ENCODE data around the gene ADCYAP1R1. TPM values are rescaled to one million over a fixed set of nuclear protein-coding genes. Genes with fewer than 3 reads are reported as not detected.

Gene ADCYAP1R1
- total and polyA plus RNA-seq, 2 of the 8 experiments (the other 6 are each of a cell fraction or from before 2014, with no cell fraction given): 14.4 to 14.6 TPM

DNA sequence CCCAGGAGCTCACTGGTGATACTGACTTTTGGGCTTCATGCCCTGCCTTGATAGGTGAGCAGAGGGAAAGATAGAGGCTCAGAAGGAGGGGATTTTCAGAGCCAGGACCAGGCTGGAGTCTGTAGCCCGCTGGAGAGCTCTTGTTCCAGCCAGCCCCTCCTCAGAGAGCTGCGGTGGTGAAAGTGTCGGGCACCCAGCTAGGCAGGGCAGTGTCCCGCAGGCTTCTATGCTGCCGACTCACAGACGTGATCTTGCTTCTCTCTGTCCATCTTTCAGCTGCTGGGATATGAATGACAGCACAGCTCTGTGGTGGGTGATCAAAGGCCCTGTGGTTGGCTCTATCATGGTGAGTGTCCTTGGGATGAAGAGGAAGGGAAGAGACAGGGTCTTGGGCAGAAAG is 35.2 kb downstream of the ADCYAP1R1 start (continued):
- TF ChIP-seq, protein P1, sequence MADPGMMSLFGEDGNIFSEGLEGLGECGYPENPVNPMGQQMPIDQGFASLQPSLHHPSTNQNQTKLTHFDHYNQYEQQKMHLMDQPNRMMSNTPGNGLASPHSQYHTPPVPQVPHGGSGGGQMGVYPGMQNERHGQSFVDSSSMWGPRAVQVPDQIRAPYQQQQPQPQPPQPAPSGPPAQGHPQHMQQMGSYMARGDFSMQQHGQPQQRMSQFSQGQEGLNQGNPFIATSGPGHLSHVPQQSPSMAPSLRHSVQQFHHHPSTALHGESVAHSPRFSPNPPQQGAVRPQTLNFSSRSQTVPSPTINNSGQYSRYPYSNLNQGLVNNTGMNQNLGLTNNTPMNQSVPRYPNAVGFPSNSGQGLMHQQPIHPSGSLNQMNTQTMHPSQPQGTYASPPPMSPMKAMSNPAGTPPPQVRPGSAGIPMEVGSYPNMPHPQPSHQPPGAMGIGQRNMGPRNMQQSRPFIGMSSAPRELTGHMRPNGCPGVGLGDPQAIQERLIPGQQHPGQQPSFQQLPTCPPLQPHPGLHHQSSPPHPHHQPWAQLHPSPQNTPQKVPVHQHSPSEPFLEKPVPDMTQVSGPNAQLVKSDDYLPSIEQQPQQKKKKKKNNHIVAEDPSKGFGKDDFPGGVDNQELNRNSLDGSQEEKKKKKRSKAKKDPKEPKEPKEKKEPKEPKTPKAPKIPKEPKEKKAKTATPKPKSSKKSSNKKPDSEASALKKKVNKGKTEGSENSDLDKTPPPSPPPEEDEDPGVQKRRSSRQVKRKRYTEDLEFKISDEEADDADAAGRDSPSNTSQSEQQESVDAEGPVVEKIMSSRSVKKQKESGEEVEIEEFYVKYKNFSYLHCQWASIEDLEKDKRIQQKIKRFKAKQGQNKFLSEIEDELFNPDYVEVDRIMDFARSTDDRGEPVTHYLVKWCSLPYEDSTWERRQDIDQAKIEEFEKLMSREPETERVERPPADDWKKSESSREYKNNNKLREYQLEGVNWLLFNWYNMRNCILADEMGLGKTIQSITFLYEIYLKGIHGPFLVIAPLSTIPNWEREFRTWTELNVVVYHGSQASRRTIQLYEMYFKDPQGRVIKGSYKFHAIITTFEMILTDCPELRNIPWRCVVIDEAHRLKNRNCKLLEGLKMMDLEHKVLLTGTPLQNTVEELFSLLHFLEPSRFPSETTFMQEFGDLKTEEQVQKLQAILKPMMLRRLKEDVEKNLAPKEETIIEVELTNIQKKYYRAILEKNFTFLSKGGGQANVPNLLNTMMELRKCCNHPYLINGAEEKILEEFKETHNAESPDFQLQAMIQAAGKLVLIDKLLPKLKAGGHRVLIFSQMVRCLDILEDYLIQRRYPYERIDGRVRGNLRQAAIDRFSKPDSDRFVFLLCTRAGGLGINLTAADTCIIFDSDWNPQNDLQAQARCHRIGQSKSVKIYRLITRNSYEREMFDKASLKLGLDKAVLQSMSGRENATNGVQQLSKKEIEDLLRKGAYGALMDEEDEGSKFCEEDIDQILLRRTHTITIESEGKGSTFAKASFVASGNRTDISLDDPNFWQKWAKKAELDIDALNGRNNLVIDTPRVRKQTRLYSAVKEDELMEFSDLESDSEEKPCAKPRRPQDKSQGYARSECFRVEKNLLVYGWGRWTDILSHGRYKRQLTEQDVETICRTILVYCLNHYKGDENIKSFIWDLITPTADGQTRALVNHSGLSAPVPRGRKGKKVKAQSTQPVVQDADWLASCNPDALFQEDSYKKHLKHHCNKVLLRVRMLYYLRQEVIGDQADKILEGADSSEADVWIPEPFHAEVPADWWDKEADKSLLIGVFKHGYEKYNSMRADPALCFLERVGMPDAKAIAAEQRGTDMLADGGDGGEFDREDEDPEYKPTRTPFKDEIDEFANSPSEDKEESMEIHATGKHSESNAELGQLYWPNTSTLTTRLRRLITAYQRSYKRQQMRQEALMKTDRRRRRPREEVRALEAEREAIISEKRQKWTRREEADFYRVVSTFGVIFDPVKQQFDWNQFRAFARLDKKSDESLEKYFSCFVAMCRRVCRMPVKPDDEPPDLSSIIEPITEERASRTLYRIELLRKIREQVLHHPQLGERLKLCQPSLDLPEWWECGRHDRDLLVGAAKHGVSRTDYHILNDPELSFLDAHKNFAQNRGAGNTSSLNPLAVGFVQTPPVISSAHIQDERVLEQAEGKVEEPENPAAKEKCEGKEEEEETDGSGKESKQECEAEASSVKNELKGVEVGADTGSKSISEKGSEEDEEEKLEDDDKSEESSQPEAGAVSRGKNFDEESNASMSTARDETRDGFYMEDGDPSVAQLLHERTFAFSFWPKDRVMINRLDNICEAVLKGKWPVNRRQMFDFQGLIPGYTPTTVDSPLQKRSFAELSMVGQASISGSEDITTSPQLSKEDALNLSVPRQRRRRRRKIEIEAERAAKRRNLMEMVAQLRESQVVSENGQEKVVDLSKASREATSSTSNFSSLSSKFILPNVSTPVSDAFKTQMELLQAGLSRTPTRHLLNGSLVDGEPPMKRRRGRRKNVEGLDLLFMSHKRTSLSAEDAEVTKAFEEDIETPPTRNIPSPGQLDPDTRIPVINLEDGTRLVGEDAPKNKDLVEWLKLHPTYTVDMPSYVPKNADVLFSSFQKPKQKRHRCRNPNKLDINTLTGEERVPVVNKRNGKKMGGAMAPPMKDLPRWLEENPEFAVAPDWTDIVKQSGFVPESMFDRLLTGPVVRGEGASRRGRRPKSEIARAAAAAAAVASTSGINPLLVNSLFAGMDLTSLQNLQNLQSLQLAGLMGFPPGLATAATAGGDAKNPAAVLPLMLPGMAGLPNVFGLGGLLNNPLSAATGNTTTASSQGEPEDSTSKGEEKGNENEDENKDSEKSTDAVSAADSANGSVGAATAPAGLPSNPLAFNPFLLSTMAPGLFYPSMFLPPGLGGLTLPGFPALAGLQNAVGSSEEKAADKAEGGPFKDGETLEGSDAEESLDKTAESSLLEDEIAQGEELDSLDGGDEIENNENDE (IDR thresholded peaks at IDR 0.05; ENCODE audit: insufficient replicate concordance, low read length): no peak
- no peak for TF ChIP-seq POLR2A (IDR thresholded peaks at IDR 0.05; ENCODE audit: control extremely low read depth in 1 of 2, low read depth in 2 of 2, low read length in 2 of 2)
- TF ChIP-seq RXRA (IDR thresholded peaks at IDR 0.05; ENCODE audit: insufficient read depth, low read depth, low read length): no peak
- TF ChIP-seq CTBP2 (IDR thresholded peaks at IDR 0.05; ENCODE audit: borderline replicate concordance, insufficient read depth, insufficient read length, low read length): no peak
- no peak for TF ChIP-seq NANOG (IDR thresholded peaks at IDR 0.05; ENCODE audit: insufficient read depth, low read depth, low read length, poor library complexity, severe bottlenecking)
